NCI-H1092 treated with DMSO at 0.1 percent for 48 hours (cell line): ENCODE measurements around the gene RABGGTA.
"Not testable (repeated sequence)": the region's sequence is repeated elsewhere in the genome, so short reads cannot be mapped to it uniquely, and the experiment has no call there.

Source experiments
- DNase-seq: peaks from one replicate; lab custom pipeline; 2025; lab: John Stamatoyannopoulos, UW

Gene RABGGTA

DNA sequence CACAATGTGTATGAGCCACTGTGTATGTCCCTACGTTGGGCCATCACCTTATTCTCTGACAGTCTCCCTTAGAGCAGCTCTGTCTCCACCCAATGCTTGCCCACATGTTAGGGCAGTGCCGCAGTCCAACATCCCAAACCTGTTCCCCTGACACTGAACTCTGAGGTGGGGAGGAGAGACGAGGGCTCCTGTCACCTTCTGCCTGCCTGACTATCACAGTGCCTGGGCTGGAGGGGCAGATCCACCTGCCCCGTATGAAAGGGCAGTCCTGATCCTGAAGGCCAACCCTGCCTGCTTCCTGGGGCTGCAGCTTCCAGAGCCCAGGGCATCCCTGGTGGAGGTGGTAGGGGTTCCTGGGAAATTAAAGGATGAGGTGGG lies 10.6 kb downstream of the RABGGTA start:
- DNase-seq: no peak

DNA sequence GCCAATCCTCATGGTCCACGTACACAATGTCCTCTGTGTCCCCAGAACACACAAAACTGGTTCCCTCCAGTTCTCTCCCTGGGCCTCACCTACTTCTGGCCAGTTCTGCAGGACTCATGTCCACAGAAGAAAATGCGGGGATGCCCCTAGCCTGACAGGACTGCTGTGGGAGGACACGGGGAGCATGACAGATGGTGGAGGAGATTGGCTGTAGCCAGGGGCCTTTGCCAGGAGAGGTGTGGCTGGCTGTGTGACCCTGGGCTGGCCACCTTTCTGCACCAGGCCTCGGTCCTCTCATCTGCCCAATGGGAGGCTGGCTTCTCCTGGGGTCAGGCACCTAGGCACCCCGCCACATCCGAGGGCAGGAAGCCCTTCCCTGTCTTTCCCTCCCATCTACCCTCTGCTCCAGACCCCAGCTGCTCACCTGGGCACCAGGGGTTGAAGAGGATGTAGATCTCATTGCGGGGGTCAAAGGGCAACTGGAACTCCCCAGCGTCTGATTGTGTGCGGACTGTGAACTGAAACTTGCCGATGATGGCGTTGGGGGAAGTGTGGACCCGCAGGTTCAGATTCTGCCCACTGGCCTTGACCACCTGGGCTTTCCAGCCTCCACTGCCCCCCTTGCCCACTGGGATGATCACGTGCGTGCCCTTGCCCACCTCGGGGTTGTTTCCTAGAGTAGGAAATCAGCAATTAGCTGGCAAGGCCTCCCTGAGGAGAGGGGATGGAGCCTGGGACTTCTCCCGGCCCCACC lies 11.2 kb downstream of the RABGGTA start:
- no peak for DNase-seq

DNA sequence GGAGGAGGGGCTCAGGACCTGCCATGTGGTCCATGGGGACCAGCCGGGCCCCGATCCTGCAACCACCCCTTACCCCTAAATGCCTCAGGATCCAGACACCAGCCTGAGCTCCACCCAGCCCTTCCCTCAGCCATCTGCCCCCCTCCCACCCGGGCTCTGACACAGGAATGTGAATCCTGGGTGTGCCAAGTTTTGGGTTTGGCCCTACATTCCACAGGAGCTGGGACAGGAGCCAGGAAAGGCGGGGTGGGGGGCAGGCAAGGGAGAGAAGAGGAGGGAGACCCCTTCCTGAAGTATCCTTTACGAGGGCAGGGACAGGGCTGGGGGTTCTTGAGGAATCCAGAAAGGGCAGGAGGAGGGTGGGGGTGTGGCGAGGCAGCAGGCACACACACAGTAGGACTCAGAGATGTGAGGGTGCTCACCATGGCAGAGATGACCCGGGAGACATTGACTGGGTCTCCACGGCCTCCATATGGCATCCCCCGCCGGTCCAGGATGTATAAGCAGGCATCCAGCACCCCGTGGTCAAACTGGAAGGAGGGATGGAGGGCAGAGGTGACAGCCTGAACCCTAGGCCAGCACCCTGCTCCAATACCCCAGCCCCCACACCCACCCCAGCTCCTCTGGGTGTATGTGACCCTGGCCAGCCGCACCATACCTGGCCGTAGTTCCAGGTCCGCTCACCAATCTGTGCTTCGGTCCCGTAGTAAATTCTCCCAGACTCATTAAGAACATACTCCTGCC lies 11.9 kb downstream of the RABGGTA start:
- DNase-seq: no peak

GRCh38 chr14:24258548-24259265 lies 12.7 kb downstream of the RABGGTA start:
- DNase-seq: no peak

- no peak for DNase-seq
Observed at GRCh38 chr14:24258119-24258518, 13.3 kb downstream of the RABGGTA start.

GRCh38 chr14:24256960-24257359 lies 14.4 kb downstream of the RABGGTA start:
- DNase-seq: no peak

GRCh38 chr14:24255931-24256711 lies 15.3 kb downstream of the RABGGTA start:
- no peak for DNase-seq

DNA sequence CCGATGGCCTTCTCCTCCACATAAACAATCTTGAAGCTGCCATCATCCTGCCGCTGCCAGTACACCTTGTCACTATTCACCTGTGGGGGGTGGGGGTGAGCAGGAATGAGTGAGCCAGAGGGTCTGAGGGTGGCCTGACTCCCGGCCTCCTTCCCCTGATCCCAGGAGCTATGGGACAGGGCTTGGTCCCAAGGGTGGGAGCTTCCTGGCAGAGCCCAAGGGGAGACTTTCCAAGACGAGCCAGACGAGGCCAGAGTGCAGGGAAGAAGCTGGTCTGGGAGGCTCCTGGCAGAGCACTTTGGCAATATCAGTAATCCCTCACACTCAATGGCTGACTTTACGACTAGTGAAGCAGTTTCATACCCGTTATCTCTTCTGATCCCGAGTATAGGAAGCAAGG lies 16.0 kb downstream of the RABGGTA start:
- no peak for DNase-seq

DNA sequence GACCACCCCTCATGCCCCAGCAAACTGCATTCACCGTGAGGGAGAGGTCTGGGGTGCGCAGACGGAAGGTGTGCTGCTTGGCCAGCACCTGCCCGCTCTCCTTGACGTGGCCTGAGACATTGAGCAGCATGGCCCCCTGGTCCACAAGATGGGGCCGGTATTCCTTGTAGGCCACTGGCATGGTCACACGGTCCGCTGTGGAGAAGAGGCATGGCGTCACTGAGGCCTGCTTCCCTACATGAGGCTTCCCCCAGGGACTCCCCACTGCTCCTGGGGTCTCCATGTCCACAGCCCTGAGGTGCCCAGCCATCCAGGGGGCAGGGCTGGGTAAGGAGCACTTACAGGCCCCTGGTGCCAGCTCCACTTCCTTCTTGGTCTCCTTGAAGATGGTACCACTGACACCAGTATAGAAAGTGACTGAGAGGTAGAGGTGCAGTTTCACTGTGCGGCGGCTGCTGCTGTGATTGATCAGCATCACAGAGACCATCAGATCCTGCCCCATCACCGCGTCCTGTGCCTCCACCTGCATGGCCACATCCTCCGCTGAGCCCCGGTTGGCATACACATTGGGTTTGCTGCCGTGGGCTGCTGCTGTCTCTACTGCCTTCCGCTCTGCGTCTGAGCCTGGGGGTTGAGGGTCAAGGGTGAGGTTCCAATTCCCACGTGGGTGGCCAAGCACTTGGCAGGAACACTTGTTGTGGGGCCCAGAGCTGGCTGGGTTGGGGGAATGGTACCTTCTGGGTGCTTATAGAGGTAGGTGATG lies 16.6 kb downstream of the RABGGTA start:
- no peak for DNase-seq

DNA sequence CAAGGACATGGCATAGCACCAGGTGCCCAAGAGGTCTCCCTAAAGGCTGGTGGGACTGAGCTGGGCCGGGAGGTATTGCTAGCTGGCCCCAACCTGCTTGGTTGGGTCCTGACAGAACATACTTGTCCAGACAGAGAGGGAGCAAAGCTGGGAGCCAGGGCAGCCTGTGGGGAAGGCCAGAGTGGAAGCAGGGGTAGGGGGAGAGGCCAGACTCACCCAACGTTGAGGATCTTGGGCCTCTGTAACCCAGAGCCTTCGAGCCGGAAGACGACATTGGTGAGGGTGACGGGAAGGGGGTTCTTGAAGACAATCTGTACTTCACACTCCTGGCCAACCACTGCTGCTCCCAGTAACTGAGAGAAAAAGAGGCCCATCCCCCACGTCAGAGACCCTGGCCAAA lies 17.5 kb downstream of the RABGGTA start:
- no peak for DNase-seq

DNA sequence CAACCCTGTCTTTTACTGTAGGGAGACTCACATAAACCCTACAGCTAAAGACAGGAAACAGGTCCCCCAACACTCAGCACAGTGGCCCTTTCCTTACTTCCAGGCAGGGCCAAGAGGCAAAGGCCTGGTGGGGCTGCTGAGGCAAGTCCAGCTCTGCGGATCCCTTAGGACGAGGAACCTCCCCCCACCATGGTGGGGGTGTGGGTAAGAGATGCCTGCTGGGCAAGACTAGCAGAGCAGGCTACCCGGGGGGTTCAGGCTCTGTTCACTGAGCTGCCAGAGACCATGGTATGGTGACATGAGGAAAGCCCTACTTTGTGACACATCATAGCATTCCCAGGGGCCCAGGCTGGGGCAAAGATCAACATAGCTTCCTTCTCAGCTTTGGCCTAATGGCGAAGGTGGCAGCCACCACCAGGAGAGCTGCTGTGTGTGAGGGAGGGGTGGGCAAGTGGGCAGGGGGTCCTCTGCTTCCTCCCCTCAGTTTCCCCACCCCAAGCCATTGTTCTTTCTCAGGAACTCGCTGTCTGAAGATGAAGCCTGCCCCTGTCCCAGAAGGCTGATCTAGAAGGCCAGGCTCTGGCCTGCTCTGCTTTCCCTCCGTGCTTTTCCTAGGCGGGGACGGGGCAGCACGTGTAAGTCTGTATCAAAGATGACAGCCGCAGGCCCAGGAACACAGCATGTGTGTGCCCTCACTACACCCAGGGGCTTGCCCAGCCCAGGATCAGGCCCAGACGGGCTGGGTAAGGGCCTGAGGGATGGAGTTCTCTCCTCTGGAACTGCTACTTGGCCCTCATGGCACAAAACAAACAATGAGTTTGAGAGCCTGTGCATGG lies 18.9 kb downstream of the RABGGTA start:
- DNase-seq: no peak

- no peak for DNase-seq
Observed at GRCh38 chr14:24251880-24252288, 19.5 kb downstream of the RABGGTA start.

DNA sequence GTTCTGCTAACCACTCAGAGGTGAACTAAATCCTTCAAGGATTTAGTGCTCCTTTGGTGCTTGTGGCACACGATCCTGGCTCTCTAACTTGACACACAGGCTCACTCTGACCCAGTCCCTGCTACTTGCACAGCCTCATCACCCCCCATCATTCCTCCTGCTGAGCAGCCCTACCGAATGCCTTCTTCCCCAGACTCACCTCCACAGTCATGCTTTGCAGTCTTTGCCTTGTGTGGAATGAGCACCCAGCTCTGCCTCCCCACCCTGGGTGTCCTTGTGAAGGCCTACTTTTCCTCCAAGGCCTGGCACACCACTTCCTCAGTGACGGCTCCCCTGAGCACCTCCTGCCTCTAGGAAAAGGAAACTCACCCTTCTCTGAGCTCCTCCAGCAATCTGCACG lies 21.0 kb downstream of the RABGGTA start:
- no peak for DNase-seq

DNA sequence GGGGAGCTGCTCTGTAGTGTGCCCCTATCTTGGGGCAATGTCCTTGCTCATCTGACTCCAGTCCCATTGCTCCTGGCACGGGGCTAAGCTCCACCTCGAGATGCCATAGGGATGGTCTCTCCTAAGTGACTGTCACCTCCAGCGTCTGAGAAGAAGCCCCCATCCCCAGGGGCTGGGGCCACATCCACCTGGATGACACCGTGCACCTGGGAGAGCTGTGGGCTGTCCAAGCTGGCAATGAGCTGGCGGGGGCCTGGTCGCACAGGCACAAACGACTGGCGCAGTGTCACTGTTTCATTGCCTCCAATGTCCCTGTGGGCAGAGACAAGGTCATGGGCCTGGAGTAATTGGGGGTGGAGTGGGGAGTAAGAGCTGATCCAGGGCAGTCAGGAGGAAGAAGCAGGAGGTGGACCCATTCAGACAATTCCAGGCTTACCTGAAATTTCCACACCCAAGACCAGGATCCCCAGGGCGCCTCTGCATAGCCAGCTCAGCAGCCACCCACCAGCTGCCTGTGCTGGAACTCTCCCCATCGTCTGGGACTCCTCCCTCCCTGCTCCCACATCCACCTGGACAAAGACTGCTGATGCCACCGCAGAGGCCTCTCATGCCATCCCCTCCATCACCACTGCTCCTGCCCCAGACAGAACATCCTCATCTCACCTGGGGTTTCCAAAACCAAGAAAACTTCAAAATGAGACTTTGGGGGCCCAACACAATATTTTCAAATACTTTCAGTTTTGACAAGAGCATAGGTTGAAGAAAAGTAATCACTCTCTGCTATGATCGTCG lies 22.0 kb downstream of the RABGGTA start:
- no peak for DNase-seq

DNA sequence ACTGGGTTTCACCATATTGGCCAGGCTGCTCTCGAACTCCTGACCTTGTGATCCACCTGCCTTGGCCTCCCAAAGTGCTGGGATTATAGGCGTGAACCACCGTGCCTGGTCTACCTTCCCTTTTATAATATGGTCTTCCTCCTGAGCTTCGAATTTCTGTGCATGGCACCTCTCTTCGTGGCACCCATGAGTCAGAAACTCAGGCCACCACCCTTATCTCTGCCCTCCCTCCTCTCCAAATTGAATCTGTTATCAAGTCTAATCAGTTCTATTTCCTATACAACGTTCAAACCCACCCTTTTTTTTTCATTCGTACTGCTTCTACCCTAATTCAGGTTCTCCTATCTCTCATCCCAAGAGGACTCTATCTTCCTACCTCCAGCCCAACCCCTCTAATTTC lies 24.0 kb downstream of the RABGGTA start:
- DNase-seq: no peak

DNA sequence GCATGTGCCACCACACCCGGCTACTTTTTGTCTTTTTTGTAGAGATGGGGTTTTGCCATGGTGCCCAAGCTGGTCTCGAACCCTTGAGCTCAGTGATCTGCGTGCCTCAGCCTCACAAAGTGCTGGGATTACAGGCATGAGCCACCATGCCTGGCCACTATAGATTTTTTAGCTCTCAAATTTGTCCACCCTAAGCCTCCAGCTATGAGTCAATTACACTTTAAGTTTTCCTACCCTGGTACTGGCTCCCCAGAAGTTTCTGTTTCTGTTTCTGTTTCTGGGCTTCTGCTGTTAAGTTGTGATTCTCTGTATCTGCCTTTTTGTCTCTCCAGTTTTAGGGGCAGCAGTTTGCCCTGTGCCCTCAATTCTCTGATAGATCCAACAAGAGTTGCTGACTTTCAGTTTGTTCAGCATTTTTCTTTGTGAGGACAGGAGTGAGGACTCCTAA lies 24.6 kb downstream of the RABGGTA start:
- no peak for DNase-seq

- not testable (repeated sequence) for DNase-seq
Observed at GRCh38 chr14:24245350-24245749, 26.0 kb downstream of the RABGGTA start.

GRCh38 chr14:24243336-24243836 lies 28.0 kb downstream of the RABGGTA start:
- no peak for DNase-seq

GRCh38 chr14:24241829-24242443 lies 29.5 kb downstream of the RABGGTA start:
- DNase-seq: no peak
